HEK293 (cell line): ENCODE measurements around the gene KRTAP10-11.
A peak's percentile ranks its signal among the peaks of the same experiment; 100 is the strongest.

ENCODE experiments used
- CTCF ChIA-PET: fragments of 350-600 bp; formaldehyde crosslinking; extraction: SDS; loops from one replicate; lab custom pipeline; 2021; ENCODE audit warnings: antibody characterized with exemption; lab: Yijun Ruan, JAX
- POLR2A ChIA-PET: fragments of 300-600 bp; formaldehyde crosslinking; extraction: SDS; loops from one replicate; lab custom pipeline; 2020; ENCODE audit warnings: antibody characterized with exemption, inconsistent platforms; lab: Yijun Ruan, JAX
- H3K27ac ChIP-seq: fragments of 200-500 bp; sonication (Bioruptor generic); 2 replicates; pipeline ENCODE4 v1.5.1; 2014; ENCODE audit warnings: low read depth, low read length, control low read depth, inconsistent platforms; ENCODE audit errors: extremely low read depth
- H3K36me3 ChIP-seq, 2 experiments: fragments of 200-500 bp in 1 of 2; sonication (Bioruptor generic) in 1 of 2; 1 replicate in 1 of 2; 2 replicates in 1 of 2; pipeline ENCODE4 v1.5.1; 2014 to 2017; ENCODE audit warnings: inconsistent platforms in 2 of 2, low read length in 2 of 2; ENCODE audit not compliant: control insufficient read depth in 2 of 2, insufficient read depth in 1 of 2
- H3K4me1 ChIP-seq: fragments of 200-500 bp; sonication (Bioruptor generic); 2 replicates; pipeline ENCODE4 v1.5.1; 2014; ENCODE audit warnings: mild to moderate bottlenecking, low read length, inconsistent platforms; ENCODE audit not compliant: control insufficient read depth, insufficient read depth
- H3K4me3 ChIP-seq: 2 replicates; pipeline ENCODE4 v1.5.1; 2011; ENCODE audit warnings: low read depth, mild to moderate bottlenecking, control low read depth, low read length, moderate library complexity
- H3K9me3 ChIP-seq: fragments of 200-500 bp; sonication (Bioruptor generic); 2 replicates; pipeline ENCODE4 v1.5.1; 2014; ENCODE audit warnings: low read depth, low read length, inconsistent platforms; ENCODE audit not compliant: control insufficient read depth, insufficient read depth
- SCRT2 ChIP-seq: fragments of 450-650 bp; formaldehyde crosslinking; IDR thresholded peaks from 2 replicates; pipeline ENCODE4 v1.5.1; 2016; ENCODE audit warnings: missing biosample characterization, missing genetic modification characterization
- SETDB1 ChIP-seq: IDR thresholded peaks from one replicate; pipeline ENCODE4 v1.6.1; 2017; ENCODE audit warnings: mild to moderate bottlenecking, low read length, moderate library complexity, mixed read lengths; ENCODE audit not compliant: insufficient read length
- TRIM28 ChIP-seq: IDR thresholded peaks from 2 replicates; pipeline ENCODE4 v1.6.1; 2011; ENCODE audit warnings: low read length, control low read depth, borderline replicate concordance
- ZEB2 ChIP-seq: fragments of 450-650 bp; formaldehyde crosslinking; IDR thresholded peaks from 2 replicates; pipeline ENCODE4 v1.5.1; 2016; ENCODE audit warnings: missing biosample characterization, missing genetic modification characterization
- ZNF132 ChIP-seq: fragments of 450-650 bp; formaldehyde crosslinking; IDR thresholded peaks from 2 replicates; pipeline ENCODE4 v1.5.1; 2017; ENCODE audit warnings: missing biosample characterization, missing genetic modification characterization, borderline replicate concordance
- ZNF175 ChIP-seq: fragments of 450-650 bp; formaldehyde crosslinking; IDR thresholded peaks from 2 replicates; pipeline ENCODE4 v1.5.1; 2016; ENCODE audit warnings: missing biosample characterization, missing genetic modification characterization
- ZNF350 ChIP-seq: fragments of 450-650 bp; formaldehyde crosslinking; IDR thresholded peaks from 2 replicates; pipeline ENCODE4 v1.5.0; 2017; ENCODE audit warnings: missing biosample characterization, mild to moderate bottlenecking, missing genetic modification characterization
- ZNF404 ChIP-seq: fragments of 450-650 bp; formaldehyde crosslinking; IDR thresholded peaks from 2 replicates; pipeline ENCODE4 v1.5.1; 2017; ENCODE audit warnings: missing biosample characterization, missing genetic modification characterization
- ZNF677 ChIP-seq: fragments of 450-650 bp; IDR thresholded peaks from 2 replicates; pipeline ENCODE4 v1.5.0; 2018; ENCODE audit warnings: missing biosample characterization, mild to moderate bottlenecking, missing genetic modification characterization, moderate library complexity
- ZNF830 ChIP-seq: fragments of 450-650 bp; IDR thresholded peaks from 2 replicates; pipeline ENCODE4 v1.5.0; 2018; ENCODE audit warnings: missing biosample characterization, missing genetic modification characterization, low read depth, mild to moderate bottlenecking, moderate library complexity
- ZXDB ChIP-seq: fragments of 450-650 bp; formaldehyde crosslinking; IDR thresholded peaks from 2 replicates; pipeline ENCODE4 v1.5.1; 2016; ENCODE audit warnings: missing biosample characterization, missing genetic modification characterization
- TF ChIP-seq, protein P1 (sequence below): fragments of 450-650 bp; formaldehyde crosslinking; IDR thresholded peaks from 2 replicates; pipeline ENCODE4 v1.5.1; 2016; ENCODE audit warnings: missing biosample characterization, missing genetic modification characterization
- TF ChIP-seq, protein P2 (sequence below): fragments of 450-650 bp; formaldehyde crosslinking; conservative IDR thresholded peaks from 2 replicates; pipeline ENCODE4 v1.5.1; 2016; ENCODE audit warnings: low read depth, missing biosample characterization, missing genetic modification characterization
- TF ChIP-seq, protein P3 (sequence below): fragments of 450-650 bp; formaldehyde crosslinking; IDR thresholded peaks from 2 replicates; pipeline ENCODE4 v1.5.1; 2016; ENCODE audit warnings: missing biosample characterization, missing genetic modification characterization
- TF ChIP-seq, protein P4 (sequence below): fragments of 450-650 bp; formaldehyde crosslinking; IDR thresholded peaks from 2 replicates; pipeline ENCODE4 v1.5.1; 2016; ENCODE audit warnings: missing biosample characterization, missing genetic modification characterization
- TF ChIP-seq, protein P5 (sequence below): fragments of 450-650 bp; formaldehyde crosslinking; conservative IDR thresholded peaks from 2 replicates; pipeline ENCODE4 v1.5.1; 2016; ENCODE audit warnings: low read depth, missing biosample characterization, missing genetic modification characterization

KRTAP10-11 gene

DNA sequence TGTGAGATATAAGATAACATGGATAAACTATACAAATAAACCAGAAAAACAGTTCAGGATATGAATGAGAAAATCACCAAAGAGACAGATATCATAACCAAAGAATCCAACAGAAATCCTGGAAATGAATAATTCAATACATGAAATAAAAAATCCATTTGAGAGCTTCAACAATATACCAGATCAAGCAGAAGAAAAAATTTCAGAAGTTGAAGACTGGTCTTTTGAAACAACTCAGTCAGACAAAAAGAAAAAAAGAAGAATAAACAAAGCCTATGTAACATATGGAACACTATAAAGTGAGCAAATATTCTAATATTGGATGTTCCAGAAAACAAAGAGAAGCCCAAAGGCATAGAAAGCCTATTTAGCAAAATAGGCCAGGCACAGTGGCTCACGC, 25.7 kb downstream of the KRTAP10-11 start:
- ChIA-PET CTCF (interaction anchor here (0.6 kb wide), 1 partner anchor 20 kb away, joined by 3 read pairs; no protein-coding TSS in a partner anchor), POLR2A (no interaction called here)
- Histone ChIP-seq H3K4me3 (no peak overlapping the region), H3K36me3 (no peaks in the 10 kb centered on the region), H3K9me3 (no peaks in the 10 kb centered on the region; the same call in 1 of the 2 replicates), H3K4me1 (no peaks in the 10 kb centered on the region), H3K27ac (no peak overlapping the region)
- TF ChIP-seq ZXDB, result no peak
- no peak for TF ChIP-seq ZEB2
- TF ChIP-seq, protein P1, sequence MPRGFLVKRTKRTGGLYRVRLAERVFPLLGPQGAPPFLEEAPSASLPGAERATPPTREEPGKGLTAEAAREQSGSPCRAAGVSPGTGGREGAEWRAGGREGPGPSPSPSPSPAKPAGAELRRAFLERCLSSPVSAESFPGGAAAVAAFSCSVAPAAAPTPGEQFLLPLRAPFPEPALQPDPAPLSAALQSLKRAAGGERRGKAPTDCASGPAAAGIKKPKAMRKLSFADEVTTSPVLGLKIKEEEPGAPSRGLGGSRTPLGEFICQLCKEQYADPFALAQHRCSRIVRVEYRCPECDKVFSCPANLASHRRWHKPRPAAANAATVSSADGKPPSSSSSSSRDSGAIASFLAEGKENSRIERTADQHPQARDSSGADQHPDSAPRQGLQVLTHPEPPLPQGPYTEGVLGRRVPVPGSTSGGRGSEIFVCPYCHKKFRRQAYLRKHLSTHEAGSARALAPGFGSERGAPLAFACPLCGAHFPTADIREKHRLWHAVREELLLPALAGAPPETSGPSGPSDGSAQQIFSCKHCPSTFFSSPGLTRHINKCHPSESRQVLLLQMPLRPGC (tag by site-specific recombination), result no peak
- TF ChIP-seq, protein P2, sequence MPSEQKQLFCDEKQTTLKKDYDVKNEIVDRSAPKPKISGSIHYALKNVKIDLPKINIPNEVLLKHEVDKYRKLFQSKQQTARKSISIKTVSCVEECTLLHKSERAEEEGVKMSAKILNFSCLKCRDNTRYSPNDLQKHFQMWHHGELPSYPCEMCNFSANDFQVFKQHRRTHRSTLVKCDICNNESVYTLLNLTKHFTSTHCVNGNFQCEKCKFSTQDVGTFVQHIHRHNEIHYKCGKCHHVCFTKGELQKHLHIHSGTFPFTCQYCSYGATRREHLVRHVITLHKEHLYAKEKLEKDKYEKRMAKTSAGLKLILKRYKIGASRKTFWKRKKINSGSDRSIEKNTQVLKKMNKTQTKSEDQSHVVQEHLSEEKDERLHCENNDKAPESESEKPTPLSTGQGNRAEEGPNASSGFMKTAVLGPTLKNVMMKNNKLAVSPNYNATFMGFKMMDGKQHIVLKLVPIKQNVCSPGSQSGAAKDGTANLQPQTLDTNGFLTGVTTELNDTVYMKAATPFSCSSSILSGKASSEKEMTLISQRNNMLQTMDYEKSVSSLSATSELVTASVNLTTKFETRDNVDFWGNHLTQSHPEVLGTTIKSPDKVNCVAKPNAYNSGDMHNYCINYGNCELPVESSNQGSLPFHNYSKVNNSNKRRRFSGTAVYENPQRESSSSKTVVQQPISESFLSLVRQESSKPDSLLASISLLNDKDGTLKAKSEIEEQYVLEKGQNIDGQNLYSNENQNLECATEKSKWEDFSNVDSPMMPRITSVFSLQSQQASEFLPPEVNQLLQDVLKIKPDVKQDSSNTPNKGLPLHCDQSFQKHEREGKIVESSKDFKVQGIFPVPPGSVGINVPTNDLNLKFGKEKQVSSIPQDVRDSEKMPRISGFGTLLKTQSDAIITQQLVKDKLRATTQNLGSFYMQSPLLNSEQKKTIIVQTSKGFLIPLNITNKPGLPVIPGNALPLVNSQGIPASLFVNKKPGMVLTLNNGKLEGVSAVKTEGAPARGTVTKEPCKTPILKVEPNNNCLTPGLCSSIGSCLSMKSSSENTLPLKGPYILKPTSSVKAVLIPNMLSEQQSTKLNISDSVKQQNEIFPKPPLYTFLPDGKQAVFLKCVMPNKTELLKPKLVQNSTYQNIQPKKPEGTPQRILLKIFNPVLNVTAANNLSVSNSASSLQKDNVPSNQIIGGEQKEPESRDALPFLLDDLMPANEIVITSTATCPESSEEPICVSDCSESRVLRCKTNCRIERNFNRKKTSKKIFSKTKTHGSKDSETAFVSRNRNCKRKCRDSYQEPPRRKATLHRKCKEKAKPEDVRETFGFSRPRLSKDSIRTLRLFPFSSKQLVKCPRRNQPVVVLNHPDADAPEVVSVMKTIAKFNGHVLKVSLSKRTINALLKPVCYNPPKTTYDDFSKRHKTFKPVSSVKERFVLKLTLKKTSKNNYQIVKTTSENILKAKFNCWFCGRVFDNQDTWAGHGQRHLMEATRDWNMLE (tag by site-specific recombination), result no peak
- TF ChIP-seq SETDB1, result peak; percentile 59

DNA sequence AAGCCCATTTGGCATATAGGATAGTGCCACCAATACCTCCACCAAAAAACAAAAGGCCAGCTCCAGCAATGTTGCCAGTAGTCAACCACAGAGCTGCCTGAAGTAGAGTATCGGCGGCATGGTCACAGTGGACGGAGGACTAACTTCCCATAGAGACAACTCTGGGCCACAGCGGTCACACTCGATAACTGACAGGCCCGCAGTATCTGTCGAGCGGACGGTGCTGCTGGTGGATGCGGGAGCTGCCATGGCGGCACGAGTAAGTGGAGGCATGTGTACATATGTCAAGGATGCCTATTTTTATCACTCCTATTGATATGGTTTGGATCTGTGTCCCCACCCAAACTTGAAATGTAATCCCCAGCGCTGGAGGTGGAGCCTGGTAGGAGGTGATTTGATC, 31.7 kb downstream of the KRTAP10-11 start:
- ChIA-PET CTCF (no interaction called here), POLR2A (no interaction called here)
- Histone ChIP-seq H3K27ac (no peak overlapping the region), H3K4me3 (no peak overlapping the region), H3K4me1 (no peaks in the 10 kb centered on the region), H3K36me3 (no peaks in the 10 kb centered on the region), H3K9me3 (no peaks in the 10 kb centered on the region)
- TF ChIP-seq ZNF175, result no peak
- TF ChIP-seq, protein P3, sequence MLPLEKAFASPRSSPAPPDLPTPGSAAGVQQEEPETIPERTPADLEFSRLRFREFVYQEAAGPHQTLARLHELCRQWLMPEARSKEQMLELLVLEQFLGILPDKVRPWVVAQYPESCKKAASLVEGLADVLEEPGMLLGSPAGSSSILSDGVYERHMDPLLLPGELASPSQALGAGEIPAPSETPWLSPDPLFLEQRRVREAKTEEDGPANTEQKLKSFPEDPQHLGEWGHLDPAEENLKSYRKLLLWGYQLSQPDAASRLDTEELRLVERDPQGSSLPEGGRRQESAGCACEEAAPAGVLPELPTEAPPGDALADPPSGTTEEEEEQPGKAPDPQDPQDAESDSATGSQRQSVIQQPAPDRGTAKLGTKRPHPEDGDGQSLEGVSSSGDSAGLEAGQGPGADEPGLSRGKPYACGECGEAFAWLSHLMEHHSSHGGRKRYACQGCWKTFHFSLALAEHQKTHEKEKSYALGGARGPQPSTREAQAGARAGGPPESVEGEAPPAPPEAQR (tag by site-specific recombination), result no peak
- no peak for TF ChIP-seq TRIM28
- TF ChIP-seq, protein P4, sequence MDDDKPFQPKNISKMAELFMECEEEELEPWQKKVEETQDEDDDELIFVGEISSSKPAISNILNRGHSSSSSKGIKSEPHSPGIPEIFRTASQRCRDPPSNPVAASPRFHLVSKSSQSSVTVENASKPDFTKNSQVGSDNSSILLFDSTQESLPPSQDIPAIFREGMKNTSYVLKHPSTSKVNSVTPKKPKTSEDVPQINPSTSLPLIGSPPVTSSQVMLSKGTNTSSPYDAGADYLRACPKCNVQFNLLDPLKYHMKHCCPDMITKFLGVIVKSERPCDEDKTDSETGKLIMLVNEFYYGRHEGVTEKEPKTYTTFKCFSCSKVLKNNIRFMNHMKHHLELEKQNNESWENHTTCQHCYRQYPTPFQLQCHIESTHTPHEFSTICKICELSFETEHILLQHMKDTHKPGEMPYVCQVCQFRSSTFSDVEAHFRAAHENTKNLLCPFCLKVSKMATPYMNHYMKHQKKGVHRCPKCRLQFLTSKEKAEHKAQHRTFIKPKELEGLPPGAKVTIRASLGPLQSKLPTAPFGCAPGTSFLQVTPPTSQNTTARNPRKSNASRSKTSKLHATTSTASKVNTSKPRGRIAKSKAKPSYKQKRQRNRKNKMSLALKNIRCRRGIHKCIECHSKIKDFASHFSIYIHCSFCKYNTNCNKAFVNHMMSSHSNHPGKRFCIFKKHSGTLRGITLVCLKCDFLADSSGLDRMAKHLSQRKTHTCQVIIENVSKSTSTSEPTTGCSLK (tag by site-specific recombination), result no peak
- TF ChIP-seq SCRT2, result no peak
- TF ChIP-seq ZNF132 (tag by site-specific recombination), result no peak

DNA sequence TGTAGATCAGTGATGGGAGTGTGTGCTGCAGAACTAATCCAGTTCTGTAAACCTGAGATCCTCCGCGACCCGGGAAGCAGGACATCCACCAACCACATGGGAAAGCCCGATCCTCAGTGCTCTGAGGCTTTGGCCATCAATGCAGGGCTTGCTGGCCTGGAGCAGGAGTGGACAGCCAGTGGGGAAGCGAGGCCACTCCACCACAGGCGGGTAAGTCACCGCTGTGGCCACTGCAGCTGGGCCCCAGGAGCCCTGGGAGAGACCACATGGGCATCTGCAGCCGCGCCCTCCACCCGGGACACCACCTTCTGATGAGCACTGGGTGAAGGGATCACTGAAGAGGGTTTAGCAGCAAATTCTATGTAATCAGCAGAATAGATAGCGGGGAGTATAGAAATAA, 34.9 kb downstream of the KRTAP10-11 start:
- no peak overlapping the region for H3K27ac ChIP-seq
- POLR2A ChIA-PET, result no interaction called here
- no peaks in the 10 kb centered on the region for H3K36me3 ChIP-seq
- CTCF ChIA-PET, result interaction anchor here (0.7 kb wide), 1 partner anchor 80 kb away, joined by 4 read pairs; no protein-coding TSS in a partner anchor
- no peaks in the 10 kb centered on the region for H3K9me3 ChIP-seq
- no peaks in the 10 kb centered on the region for H3K4me1 ChIP-seq
- H3K4me3 ChIP-seq, result no peak overlapping the region
- TF ChIP-seq, protein P5, sequence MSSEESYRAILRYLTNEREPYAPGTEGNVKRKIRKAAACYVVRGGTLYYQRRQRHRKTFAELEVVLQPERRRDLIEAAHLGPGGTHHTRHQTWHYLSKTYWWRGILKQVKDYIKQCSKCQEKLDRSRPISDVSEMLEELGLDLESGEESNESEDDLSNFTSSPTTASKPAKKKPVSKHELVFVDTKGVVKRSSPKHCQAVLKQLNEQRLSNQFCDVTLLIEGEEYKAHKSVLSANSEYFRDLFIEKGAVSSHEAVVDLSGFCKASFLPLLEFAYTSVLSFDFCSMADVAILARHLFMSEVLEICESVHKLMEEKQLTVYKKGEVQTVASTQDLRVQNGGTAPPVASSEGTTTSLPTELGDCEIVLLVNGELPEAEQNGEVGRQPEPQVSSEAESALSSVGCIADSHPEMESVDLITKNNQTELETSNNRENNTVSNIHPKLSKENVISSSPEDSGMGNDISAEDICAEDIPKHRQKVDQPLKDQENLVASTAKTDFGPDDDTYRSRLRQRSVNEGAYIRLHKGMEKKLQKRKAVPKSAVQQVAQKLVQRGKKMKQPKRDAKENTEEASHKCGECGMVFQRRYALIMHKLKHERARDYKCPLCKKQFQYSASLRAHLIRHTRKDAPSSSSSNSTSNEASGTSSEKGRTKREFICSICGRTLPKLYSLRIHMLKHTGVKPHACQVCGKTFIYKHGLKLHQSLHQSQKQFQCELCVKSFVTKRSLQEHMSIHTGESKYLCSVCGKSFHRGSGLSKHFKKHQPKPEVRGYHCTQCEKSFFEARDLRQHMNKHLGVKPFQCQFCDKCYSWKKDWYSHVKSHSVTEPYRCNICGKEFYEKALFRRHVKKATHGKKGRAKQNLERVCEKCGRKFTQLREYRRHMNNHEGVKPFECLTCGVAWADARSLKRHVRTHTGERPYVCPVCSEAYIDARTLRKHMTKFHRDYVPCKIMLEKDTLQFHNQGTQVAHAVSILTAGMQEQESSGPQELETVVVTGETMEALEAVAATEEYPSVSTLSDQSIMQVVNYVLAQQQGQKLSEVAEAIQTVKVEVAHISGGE (tag by site-specific recombination), result no peak
- TF ChIP-seq ZNF404 (tag by site-specific recombination) (no peak), ZNF677 (tag by site-specific recombination) (no peak), ZNF830 (tag by site-specific recombination) (no peak), ZNF350 (tag by site-specific recombination) (no peak)
